NCI-H82 treated with DMSO at 0.1 percent for 48 hours (cell line): Measurements from ENCODE around the gene HINFP.
"Not testable (repeated sequence)": the region's sequence is repeated elsewhere in the genome, so short reads cannot be mapped to it uniquely, and the experiment has no call there.

Experiments
- DNase-seq: peaks from one replicate; lab custom pipeline; 2025; ENCODE audit not compliant: unreplicated experiment; lab: John Stamatoyannopoulos, UW

The HINFP gene

GRCh38 chr11:119154178-119154577 lies 32.8 kb downstream of the HINFP start:
- no peak for DNase-seq

GRCh38 chr11:119155733-119156492 lies 34.5 kb downstream of the HINFP start:
- DNase-seq: no peak

GRCh38 chr11:119156496-119156895 lies 35.1 kb downstream of the HINFP start:
- no peak for DNase-seq

DNA sequence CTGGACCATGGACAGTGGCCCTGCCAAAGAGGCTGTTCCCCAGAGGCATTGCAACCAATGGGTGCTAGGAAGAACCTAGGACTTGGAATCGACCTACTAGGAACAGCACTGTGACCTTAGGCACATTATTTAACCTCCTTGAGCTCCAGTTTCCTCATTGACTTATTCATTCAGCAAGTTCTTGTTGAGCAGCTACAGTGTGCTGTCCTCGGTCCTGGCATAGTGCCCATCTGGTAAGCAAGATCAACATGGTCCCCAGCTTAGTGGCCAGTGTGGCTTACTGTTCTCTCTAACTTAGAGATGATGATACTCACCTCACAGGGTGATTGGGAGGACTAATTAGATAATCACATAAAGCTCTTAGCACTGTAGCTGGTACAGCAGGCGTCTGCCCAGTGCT lies 35.7 kb downstream of the HINFP start:
- peak; percentile 81 for DNase-seq

DNA sequence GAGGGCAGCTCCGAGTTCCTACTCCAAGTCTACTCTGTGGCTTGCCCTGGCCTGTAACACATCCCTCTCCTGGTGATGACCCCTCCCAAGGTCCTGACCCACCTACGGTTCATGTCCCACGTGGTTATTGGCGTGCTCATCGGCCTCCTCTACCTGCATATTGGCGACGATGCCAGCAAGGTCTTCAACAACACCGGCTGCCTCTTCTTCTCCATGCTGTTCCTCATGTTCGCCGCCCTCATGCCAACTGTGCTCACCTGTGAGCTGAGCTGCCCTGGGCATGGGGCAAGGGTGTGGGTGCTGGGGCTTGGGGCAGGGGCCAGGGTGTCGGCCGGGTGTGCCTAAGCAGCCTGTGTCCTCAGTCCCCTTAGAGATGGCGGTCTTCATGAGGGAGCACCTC lies 37.1 kb downstream of the HINFP start:
- no peak for DNase-seq

GRCh38 chr11:119160151-119160550 lies 38.8 kb downstream of the HINFP start:
- no peak for DNase-seq

GRCh38 chr11:119161871-119162270 lies 40.5 kb downstream of the HINFP start:
- DNase-seq: no peak

DNA sequence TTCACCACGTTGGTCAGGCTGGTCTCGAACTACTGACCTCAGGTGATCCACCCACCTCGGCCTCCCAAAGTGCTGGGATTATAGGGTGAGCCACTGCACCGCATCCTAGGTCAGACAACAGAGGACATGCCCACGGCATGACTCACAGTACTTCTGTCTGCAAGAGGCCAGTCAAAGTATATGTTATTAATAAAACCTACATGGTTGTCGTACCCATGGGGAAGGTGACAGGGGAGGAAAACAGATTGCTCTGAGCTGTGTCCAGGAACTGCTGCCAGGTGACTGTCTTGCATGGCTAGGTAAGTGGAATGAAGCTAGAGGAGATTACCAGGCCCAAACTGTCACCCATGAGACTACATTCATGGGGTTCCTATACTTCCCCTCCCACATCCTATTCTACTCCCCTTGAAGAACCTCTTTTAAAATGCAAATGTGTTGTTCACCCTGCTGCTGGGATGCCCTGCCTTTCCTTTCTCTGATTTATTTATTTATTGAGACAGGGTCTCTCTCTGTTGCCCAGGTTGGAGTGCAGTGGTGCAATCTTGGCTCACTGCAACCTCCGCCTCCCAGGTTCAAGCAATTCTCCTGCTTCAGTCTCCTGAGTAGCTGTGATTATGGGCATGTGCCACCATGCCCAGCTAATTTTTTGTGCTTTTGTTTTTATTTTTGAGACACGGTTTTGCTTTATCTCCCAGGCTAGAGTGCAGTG lies 45.1 kb downstream of the HINFP start:
- no peak for DNase-seq

GRCh38 chr11:119167077-119167458 lies 45.7 kb downstream of the HINFP start:
- DNase-seq: not testable (repeated sequence)

GRCh38 chr11:119167933-119168332 lies 46.6 kb downstream of the HINFP start:
- no peak for DNase-seq

DNA sequence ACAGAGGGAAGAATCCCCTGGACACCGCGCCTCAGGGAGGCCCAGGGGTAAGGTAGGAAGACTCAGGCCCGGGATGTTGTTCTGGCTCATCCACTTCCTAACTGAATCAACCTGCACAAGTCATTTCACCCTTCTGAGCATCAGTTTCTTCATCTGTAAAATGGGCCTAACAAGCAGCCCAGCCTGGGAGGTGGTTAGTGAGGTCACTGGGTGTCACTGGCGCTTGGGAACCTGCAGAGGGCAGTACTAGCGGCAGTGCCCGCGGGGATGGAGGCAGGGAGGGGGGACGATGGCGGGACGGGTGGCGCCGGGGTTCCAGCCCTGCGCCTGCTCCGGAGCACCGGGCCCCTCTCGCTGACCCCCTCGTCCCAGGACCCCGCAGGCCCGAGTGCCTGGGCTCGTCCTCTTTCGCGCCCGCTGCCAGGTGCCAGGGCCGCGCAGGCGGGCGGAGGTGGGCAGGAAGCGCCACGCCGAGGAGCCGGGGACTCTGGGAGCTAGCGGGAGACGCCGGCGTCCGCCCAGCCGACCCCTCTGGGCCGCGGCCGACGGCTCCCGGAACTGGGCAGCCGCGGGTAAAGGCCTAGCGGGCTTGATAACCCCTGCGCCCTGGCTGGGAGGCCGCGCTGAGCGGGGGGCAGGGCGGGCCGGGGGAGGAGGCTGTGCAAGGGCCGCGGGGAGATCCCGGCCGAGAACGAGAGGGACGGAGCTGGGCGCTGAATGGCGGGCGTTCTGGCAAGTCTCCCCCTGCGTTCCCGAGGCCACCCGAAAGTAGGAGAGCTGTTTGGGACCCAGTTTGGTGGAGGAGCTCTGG lies 47.3 kb downstream of the HINFP start, which contains the start of gene NLRX1:
Gene NLRX1, plus strand, starts transcription at position 255 of the 811 bp plus-strand sequence. CDS start 2,679 bp downstream, outside the sequence.
- no peak for DNase-seq

GRCh38 chr11:119169282-119169719 lies 47.9 kb downstream of the HINFP start:
- no peak for DNase-seq

GRCh38 chr11:119172513-119172912 lies 51.1 kb downstream of the HINFP start:
- DNase-seq: no peak

- no peak for DNase-seq
Measured at GRCh38 chr11:119173453-119173852, 52.1 kb downstream of the HINFP start.

DNA sequence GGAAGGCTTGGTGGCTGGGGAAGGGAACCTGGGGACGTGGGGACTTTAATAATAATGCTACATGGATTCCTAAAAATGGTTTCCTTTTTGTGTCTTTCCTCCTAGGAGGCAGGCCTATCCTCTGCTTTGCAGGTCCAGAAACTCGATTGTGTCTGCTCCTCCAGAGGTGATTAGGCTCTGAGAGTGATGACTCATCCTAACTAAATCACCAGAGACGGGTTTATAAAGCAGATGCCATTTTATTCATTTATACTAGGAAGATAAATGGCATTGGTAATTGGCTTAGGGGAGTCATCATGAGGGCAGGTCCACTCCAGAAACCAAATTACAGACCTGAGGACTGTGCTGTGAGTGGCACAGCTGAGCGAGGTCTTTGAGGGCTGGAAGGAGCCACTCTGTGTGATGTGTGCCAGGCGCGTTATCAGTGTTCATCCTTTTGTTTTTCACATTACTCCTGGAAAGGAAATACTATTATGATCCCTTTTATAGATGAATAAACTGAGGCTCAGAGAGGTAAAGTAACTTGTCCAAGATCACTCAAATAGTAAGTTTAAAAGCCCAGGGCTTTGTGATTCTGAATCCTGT lies 54.2 kb downstream of the HINFP start:
- peak; percentile 75 for DNase-seq

GRCh38 chr11:119178166-119178680 lies 56.8 kb downstream of the HINFP start:
- DNase-seq: no peak

DNA sequence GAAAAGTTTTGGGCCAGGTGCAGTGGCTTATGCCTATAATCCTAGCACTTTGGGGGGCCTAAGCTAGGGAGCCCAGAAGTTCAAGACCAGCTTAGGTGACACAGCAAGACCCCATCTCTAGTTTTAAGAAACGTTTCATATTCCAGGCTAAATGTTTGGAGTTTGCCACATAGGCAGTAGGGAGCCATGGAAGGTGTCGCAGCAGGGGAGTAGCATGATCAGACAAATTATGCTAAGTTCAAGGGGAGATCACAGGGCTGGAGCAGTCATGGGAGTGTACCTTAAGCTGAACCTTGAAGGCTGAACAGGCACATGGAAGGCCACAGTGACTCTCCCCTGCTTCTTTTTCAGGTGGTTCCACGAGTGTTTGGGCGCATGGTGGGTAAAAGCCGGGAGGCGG lies 58.0 kb downstream of the HINFP start:
- DNase-seq: no peak

DNA sequence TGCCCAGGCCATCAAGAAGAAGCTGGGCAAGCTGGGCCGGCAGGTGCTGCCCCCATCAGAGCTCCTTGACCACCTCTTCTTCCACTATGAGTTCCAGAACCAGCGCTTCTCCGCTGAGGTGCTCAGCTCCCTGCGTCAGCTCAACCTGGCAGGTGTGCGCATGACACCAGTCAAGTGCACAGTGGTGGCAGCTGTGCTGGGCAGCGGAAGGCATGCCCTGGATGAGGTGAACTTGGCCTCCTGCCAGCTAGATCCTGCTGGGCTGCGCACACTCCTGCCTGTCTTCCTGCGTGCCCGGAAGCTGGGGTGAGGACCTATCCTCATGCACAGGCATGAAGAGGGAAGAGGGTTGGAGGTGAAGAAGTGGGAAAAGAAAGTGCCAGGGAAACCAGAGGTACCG lies 58.6 kb downstream of the HINFP start:
- no peak for DNase-seq

DNA sequence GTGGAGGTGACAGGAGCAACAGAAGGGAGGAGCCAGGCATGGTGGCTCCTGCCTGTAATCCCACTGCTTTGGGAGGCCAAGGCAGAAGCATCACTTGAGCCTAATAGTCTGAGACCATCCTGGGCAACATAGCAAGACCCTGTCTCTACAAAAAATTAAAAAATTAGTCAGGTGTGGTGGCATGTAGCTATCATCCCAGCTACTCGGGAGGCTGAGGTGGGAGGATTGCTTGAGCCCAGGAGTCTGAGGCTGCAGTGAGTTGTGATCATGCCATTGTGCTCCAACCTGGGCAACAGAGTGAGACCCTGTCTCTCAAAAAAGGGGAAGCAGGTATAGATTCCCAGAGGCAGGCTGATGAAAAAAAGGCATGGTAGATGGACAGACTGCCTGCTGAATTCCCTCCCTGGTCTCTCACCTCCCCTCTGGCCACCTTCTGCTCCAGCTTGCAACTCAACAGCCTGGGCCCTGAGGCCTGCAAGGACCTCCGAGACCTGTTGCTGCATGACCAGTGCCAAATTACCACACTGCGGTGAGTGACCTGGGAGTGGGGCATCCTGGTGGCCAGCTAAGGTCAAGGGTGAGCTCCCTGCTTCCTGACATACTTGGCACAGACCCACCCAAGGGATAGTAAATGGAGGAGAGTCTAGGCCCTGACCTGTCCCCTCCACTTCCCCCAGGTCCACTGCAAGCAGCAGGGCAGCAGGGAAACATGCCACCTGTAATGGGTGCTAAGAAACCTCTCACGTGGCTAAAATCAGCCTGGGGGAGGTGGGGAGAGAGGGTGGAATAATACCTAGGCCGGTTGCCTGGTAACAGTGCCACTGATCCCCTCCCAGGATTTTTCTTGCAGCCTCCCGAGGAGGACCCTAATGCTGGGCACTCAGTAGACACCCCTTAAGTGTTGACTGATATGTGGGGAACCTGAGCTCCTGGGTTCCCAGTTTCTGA lies 59.6 kb downstream of the HINFP start:
- no peak for DNase-seq
